GM19438 (cell line): ENCODE results near the gene CCDC146.
"Not testable (repeated sequence)": the region's sequence is repeated elsewhere in the genome, so short reads cannot be mapped to it uniquely, and the experiment has no call there.

Experiments used
- ATAC-seq: cut with Tn5 transposase; IDR thresholded peaks from one replicate; pipeline ENCODE4 v1.9.1; 2021; ENCODE audit warnings: low read depth; ENCODE audit not compliant: unreplicated experiment

The CCDC146 gene

DNA sequence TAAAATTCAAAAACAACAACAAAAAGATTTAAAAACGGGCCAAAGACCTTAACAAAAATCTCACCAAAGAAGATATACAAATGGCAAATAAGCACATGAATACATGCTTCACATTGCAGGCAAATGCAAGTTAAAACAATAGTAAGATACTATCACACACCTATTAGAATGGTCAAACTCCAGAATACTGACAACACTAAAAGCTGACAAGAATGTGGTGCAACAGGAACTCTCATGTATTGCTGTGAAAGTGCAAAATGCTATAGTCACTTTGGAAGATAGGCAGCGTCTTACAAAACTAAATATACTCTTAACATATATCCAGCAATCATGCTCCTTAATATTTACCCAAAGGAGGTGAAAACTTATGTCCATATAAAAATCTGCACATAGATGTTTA is 16.3 kb downstream of the CCDC146 start:
- ATAC-seq = not testable (repeated sequence)

DNA sequence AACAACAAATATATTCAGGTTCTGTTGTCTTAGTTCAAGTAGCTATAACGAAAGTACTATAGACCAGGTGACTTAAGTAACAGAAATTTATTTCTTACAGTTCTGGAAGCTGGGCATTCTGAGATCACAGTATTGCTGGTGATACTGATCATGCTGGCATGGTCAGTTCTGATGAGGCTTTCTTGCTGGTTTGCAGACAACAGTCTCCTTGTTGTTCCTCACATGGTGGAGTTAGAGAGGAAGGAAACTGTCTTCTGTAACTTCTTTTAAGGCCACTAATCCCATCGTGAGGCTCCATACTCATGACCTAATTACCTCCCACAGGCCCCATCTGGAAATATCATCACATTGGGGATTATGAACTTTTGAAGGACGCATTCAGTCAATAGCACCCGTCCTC is 17.9 kb downstream of the CCDC146 start:
- not testable (repeated sequence) for ATAC-seq

DNA sequence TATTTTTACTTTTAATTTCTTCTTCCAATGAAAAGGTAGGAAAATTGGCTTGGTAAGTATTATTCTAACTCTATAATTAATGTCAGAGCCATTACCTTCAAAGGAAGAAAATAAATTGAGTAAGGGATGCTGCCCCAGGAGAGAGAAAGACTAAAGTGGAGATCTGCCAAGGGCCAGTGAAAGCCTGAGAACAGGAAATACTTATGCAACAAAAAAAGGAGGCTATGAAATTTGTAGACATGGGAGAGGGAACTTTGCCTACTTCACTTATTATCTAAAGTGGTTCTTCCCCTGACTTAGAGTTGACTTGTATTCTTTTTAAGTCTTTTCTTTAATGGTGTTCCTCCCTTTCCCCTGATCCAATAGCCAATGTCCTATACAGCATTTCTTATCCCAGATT is 29.8 kb downstream of the CCDC146 start:
- not testable (repeated sequence) for ATAC-seq

DNA sequence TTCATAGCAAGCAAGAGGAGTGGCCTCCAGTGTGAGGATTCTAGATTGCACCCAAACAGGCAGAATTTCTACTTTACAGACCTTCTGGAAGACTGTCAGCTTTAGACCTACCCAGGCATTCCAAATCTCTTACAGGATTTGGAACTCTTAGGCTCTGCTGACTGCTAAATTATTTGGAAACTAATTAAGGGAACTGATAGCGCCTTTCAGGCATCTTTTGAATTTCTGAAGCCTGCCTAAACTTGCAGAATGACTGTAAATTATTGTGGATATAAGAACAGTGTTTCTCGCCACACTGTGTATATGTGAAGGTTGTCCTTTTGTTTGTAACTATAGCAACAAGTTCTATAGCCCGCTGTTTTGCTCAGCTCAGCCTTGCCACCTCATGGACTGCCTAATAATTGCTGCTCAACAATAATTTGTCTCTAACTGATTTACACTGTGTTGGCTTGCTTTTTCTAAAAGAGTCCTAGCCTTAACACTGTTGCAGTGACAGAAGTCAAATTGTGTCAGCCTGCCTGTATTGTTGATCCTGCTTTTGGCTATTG is 32.6 kb downstream of the CCDC146 start:
- ATAC-seq = peak; percentile 39

DNA sequence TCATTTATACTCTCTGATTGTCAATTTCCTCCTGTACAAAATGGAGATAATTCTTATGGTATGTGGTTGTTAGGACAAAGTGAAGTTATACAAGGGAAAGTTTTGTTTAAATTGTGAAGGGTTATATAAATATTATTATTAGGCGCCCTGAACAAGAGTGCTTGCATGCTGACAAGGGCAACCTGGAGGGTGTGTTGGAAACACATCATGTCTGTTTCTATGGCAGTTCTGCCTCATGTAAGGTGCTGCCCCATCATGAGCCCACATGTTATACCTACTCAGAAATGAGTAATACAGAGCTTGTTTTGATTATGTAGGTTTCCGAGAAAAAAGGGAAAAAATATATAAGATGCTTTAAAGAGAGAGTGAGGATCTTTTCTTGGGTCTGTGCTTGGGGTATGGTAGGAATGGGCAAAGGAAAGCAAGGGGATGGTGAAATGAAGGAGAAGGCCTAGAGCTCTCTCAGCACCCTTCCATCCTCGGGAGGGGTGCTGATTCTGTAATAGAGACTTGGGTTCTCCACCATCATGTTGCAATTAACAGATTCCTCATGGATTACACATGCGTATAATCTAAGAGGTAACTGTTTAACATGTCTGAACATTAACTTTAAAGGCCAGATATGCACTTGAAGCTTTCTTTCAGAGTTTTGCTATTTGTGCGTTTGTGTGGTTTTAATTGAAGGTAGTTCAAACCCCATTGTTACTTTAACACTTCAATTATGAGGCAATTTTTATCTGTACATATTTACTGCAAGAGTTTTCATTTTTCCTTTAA is 33.4 kb downstream of the CCDC146 start:
- not testable (repeated sequence) for ATAC-seq

DNA sequence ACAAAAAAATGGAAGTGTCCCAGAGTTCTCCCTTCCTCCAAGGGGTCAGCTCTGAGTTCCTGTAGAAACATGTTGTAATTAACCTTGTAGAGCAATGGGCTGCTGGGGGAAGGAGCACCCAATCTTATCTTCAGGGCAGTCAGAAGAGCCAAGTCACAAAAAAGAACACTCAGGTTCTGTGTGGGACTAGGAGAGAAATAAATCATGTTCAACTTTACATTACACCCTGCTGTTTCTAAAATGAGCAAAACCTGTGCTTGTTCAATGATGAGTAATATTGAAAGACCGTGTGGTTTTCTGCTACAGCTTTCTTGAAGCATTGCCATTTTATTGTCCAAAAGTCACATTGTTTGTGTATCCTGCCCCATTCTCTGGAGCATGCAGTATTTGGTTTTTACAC is 34.6 kb downstream of the CCDC146 start:
- peak; percentile 78 for ATAC-seq

DNA sequence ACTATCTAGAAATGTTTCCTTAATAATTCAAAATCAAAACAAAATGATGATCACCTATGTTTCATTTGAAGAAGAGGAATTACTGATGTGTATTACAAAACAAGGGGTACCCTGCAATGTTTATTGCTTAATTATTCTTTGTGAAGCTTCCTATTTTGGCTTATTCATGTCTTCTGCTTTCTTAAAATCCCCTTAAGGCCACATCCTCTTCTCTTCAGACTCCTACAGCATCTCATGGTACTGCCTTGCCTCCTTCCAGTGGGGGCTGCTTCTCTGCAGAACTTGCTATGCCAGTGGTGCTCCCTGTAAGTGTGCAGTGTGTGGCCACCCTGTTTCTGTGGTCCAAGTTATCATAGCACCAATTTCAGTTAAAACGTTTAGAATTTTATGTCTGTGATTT is 35.0 kb downstream of the CCDC146 start:
- ATAC-seq = peak; percentile 75

DNA sequence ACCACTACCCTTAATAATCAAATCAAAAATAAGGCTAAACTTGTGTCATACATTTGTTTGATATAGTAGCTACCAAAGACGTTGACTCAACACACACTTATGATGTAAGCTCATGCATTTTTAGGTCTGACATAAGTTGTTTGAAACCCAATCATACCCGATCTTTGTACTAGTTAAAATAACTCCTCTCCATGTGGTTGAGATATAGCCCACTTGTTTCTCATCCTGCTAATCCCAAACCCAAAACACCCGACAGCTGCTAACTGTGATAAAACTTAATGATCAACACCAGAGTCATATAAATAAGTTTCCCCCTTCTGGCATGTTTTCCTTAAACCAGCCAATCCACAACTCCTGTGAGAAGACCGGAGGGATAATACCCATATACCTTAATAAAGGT is 48.7 kb downstream of the CCDC146 start:
- not testable (repeated sequence) for ATAC-seq

DNA sequence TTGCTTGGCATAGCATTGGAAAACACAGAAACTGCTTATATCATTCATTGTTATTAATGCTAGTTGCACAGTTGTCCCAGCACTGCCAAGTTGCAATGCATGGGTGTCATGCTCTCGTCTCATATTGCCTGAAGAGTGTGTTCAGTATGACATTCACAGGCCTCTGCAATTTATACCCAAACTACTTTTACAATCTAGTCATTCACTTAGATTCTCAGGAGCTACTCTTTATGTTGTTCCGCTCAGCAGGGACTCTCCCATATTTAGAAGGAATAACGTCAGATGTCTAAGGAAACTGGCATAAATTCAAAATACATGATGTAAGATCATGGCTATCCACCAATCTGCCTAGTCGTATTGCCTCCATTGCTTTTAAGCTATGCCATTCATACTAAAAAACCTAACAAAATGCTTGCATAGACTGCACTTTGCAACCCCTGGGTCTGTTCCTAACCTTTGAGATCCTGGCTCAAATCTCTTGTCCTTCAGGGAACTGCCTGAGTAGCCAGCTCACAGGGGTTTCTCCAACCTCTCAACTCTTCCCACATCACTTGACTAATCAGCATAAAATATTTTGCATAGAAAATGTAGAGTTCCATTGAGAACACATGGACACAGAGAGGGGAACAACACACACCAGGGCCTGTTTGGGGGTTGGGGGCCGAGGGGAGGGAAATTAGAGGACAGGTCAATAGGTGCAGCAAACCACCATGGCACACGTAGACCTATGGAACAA is 50.2 kb downstream of the CCDC146 start:
- ATAC-seq = not testable (repeated sequence)

DNA sequence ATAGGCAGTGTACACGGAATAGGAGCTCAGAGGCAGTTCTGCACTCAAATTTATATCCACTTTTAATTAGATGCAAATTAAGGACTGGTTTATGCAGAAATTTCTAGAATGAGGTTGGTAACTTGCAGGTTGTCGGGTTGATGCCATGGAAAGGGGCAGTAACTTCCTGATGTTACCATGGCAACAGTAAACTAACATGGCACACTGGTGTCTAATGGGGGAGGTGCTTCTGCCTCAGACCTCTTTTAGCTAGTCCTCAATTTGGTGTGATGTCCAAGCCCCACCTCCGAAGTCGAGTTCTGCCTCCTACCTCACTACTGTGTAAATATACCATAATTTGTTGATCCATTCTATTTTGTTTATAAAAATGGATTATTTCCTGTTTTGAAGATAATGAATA is 52.0 kb downstream of the CCDC146 start:
- ATAC-seq = not testable (repeated sequence)

DNA sequence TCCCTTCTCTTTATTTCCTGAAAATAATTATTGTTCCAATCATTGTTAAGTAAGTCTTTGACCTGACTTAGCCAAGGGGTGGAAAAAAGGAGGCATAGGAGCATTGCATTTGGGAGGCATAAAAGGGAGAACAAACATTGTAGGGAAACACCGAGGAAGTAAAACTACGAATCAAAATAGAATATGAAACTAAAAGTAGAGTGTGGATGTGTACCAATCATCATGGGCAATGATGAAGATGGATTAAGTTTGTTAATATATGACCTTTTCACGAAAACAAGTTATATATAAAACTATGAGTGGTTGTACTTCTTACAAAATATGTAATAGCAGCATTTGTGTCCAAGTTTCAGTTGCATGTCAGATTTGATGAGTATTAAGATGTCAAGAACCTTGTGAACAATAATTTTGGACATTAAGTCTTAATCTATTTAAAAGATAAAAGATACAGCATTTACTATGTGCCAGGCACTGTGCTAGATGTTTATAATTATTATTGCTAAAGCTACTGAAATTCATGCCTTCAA is 52.9 kb downstream of the CCDC146 start:
- ATAC-seq = peak; percentile 72

DNA sequence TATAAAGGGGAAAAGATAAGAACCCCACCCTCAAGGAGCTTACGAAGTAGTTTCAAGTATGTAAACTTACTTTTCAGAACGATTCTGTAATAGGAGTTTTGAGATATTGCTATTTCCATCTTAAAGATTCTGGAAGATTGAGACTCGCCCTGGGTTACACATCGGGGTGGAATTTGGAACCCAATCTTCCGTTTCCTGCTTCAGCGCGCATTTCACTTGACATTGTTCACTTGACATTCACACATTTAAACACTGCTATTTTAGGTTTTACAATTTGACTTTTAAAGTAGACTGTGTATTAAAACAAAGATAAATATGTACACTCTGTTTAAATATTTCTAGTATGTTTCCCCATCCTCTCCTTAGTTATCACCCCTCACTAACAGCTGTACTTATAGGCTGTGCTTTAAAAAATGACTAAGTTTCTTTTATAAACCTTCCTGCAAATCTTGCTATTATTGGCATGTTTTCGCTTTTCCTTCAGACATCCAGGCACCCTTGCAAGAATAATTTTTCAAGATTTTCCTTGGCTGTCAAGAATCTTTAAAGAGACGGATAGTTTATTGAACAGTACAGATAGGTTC is 55.0 kb downstream of the CCDC146 start:
- not testable (repeated sequence) for ATAC-seq

DNA sequence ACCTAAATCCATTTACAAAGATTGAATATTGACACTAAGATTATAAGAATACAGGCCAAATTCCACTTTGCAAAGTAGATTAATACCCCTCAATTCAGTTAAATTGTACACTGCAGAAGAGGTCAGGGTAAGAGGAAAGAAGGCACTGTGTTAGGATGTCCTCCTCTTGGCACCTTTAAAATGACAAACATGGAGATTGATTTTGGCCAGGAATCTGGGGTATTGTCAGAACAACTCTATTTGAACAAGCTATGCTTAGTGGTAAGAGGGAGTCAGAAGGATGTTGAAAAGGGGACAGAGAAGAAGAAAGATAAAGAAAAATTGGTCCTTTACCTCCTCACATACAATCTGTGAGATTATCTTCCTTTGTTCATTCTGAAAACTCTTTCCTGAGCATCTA is 55.6 kb downstream of the CCDC146 start:
- ATAC-seq = not testable (repeated sequence)

DNA sequence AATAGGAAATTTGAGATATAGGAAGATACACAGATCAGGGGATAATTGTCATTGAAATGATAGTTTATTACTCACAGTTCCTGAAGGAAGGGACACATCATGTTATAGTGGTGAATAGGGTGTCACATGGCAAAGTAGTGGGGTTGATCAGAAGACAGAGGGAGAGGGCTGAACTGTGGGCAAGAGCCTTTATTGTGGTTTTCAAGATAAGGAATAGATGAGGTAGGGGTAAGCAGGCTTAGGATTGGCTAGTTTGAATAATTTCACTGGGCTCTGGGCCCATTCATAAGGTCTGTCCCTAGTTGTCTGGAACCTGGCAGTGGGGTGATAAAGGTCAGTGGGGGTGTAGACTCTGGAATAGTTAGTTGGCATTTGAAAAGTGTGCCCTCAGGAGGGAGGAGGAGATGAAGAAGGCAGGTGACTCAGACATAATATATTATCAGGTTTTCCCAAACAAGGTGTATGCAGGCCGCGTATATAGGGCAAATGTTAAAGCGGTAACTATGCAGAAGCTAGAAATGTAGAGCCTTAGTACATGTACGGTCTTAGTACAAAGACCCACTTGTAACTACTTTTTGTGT is 58.7 kb downstream of the CCDC146 start:
- no peak for ATAC-seq

DNA sequence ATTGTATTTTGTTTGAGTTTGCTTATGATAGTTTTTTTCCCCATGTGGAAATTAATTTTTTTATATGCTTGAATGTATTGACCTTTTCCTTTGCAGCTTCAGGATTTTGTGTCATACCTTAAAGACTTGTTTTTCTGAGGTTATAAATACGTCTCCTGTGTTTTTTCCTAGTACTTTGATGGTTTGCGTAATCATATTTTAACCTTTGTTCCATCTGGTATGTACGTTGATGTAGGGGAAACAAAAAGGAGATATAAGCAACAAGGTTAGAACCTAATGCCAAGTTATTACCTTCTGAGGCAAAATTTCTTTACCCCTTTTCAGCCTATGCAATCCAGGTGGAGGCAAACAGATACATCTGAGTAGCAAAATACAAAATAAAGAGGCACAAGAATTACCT is 59.3 kb downstream of the CCDC146 start:
- no peak for ATAC-seq

DNA sequence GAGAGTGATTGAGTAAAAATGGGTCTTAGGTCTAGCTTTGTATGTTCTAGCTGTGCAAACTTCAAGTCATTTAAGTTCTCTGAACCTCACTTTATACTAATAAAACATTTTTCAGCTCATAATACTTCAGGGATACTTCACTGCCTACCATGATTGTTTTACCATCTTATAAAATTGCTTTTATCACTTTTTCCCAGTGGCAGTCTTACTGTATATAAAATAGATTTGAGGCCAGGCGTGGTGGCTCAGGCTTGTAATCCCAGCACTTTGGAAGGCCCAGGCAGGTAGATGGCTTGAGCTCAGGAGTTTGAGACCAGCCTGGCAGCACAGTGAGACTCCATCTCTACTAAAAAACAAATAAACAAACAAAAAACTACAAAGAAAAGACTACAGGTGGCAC is 59.8 kb downstream of the CCDC146 start:
- no peak for ATAC-seq

DNA sequence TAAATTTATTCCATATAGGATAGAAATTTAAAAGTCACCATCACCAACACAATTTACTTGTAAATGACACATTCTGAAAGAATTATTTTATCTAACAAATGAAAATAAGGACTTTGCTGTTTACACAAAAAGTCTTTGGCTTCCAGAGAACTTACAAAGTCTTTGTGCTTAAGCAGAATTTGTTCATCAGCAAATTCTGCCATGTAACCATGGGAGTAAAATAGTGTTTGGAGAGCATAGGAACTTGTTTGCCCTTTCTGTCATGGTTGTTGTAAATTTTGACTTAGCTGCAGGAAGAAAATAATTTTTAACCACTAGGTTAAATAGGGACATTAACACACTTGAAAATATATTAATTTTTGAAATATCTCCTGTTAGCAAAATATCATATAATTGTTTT is 62.0 kb downstream of the CCDC146 start:
- no peak for ATAC-seq

DNA sequence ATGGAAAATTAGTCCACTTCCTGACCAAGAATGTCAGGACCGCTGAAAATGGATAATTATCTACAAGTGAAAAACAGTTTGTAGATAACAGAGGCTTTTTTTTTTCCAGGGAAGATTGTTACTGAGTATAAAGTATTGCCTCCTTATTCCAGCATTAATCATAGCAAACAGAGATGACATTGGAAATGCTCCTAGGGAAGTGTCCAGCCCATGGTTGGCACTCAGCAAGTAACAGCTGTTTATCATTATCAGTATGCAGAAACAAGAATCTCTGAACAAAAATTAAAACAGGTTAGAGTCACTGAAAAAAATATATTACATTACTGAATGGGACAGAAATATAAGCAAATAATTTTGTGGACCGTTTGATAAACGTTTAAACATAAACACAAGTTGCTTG is 62.6 kb downstream of the CCDC146 start:
- ATAC-seq = no peak

DNA sequence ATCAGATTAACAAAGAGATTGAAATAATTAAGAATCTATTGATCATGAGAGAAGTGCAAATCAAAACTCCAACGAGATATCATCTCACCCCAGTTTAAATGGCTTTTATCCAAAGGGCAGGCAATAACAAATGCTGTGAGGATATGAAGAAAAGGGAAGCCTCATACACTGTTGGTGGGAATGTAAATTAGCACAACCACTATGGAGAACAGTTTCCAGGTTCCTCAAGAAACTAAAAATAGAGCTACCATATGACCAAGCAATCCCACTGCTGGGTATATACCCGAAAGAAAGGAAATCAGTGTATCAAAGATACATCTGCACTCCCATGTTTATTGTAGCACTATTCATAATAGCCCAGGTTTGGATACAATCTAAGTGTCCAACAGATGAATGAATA is 63.5 kb downstream of the CCDC146 start:
- no peak for ATAC-seq

DNA sequence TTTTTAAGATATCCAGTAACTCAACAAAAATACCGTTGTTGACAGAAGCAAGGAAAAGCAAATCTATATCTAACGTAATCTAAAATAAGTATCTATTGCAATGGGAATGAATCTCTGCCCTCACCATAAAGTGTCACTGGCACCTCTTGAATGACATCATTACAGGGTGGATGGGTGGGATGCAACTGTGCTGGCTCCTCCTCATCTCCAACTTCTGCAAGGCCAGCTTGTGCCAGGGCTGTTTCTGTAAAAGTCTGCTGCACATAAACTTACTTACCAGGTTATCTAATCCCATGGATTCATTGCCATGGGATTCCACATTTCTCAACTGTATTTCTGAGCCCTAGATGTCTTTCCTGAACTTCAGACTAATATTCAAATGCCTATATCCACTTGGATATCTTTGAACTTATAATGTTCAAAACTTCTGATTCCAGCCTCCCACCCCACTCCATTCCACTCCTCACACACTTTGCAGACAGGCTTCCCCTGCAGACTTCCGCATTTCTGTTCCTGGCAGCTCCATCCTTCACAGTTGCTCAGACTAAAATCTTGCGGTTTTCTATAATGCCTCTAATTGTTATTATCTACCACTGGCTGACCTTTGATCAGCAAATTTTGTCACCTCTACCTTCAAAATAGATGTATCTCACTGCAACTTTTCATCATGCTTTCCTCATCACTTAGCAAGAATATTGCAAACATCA is 66.5 kb downstream of the CCDC146 start:
- ATAC-seq = no peak
